Measurements from ENCODE around the gene CBLC.

GRCh38 chr19:44749292-44749691 is 28.4 kb upstream of the CBLC start:
- no peak for TF ChIP-seq RARB (CRISPR knock-in tag; IDR thresholded peaks at IDR 0.05)
- no peak for TF ChIP-seq ZC3H10 (CRISPR knock-in tag; IDR thresholded peaks at IDR 0.05)
- no peak for TF ChIP-seq CREB5 (CRISPR knock-in tag; IDR thresholded peaks at IDR 0.05; ENCODE audit: low read depth)
- TF ChIP-seq ISL1 (CRISPR knock-in tag; IDR thresholded peaks at IDR 0.05): no peak
- no peak for TF ChIP-seq PATZ1 (CRISPR knock-in tag; IDR thresholded peaks at IDR 0.05; ENCODE audit: borderline replicate concordance)
- no peak for TF ChIP-seq ARNTL (CRISPR knock-in tag; IDR thresholded peaks at IDR 0.05; ENCODE audit: borderline replicate concordance, low read depth)
- TF ChIP-seq ESRRG (CRISPR knock-in tag; IDR thresholded peaks at IDR 0.05): no peak
- TF ChIP-seq PPARA (CRISPR knock-in tag; IDR thresholded peaks at IDR 0.05; ENCODE audit: borderline replicate concordance): no peak
- TF ChIP-seq ZFP30 (CRISPR knock-in tag; IDR thresholded peaks at IDR 0.05): no peak
- TF ChIP-seq POU6F1 (CRISPR knock-in tag; IDR thresholded peaks at IDR 0.05; ENCODE audit: borderline replicate concordance, low read depth): no peak
- no peak for TF ChIP-seq CSDC2 (CRISPR knock-in tag; IDR thresholded peaks at IDR 0.05)
- TF ChIP-seq ZNF565 (CRISPR knock-in tag; conservative IDR thresholded peaks at IDR 0.05; ENCODE audit: low read depth): no peak
- no peak for TF ChIP-seq ZFP3 (CRISPR knock-in tag; IDR thresholded peaks at IDR 0.05)
- TF ChIP-seq ZNF8 (CRISPR knock-in tag; IDR thresholded peaks at IDR 0.05): no peak
